WTC11 (cell line): ENCODE results near the gene C10orf105. TPM values are rescaled to one million over a fixed set of nuclear protein-coding genes. Genes with fewer than 3 reads are reported as not detected.

Experiments
- ATAC-seq: fragments of 200-7000 bp; cut with Tn5 transposase; 2 replicates; pipeline ENCODE4 v1.10.0; 2021; ENCODE audit warnings: mild to moderate bottlenecking, moderate library complexity
- CTCF ChIA-PET: fragments of 300-600 bp; sonication (Branson Sonifier 250); formaldehyde crosslinking; loops from one replicate; lab custom pipeline; 2021; ENCODE audit warnings: antibody characterized with exemption; lab: Charles Lee
- POLR2A ChIA-PET: fragments of 350-600 bp; sonication (Branson Sonifier 250); formaldehyde crosslinking; loops from one replicate; lab custom pipeline; 2021; ENCODE audit warnings: antibody characterized with exemption; lab: Charles Lee
- DNase-seq: peaks from one replicate; pipeline ENCODE4 v3.0.0; 2021; ENCODE audit warnings: low spot score
- H3K27ac Mint-ChIP-seq: 2 replicates; pipeline ENCODE4 v1.8.0; 2021; ENCODE audit warnings: mixed read lengths
- H3K27me3 Mint-ChIP-seq: 2 replicates; pipeline ENCODE4 v1.8.0; 2021; ENCODE audit warnings: low read depth, mild to moderate bottlenecking, moderate library complexity, mixed read lengths
- H3K36me3 Mint-ChIP-seq: 2 replicates; pipeline ENCODE4 v1.8.0; 2021; ENCODE audit warnings: mixed read lengths
- H3K4me1 Mint-ChIP-seq: 2 replicates; pipeline ENCODE4 v1.8.0; 2022; ENCODE audit warnings: mixed read lengths
- H3K4me3 Mint-ChIP-seq: 2 replicates; pipeline ENCODE4 v1.8.0; 2021; ENCODE audit warnings: mild to moderate bottlenecking, moderate library complexity, mixed read lengths
- H3K9me3 Mint-ChIP-seq: 2 replicates; pipeline ENCODE4 v1.8.0; 2021; ENCODE audit warnings: mixed read lengths
- ATF2 ChIP-seq: sonication (generic); formaldehyde crosslinking; IDR thresholded peaks from 2 replicates; pipeline ENCODE4 v1.8.1; 2022; ENCODE audit warnings: low read depth, missing genetic modification reagents, borderline replicate concordance
- ATF3 ChIP-seq: sonication (generic); formaldehyde crosslinking; conservative IDR thresholded peaks from 2 replicates; pipeline ENCODE4 v1.8.1; 2022; ENCODE audit warnings: mild to moderate bottlenecking, missing genetic modification reagents
- ATF6 ChIP-seq: sonication (generic); formaldehyde crosslinking; IDR thresholded peaks from 2 replicates; pipeline ENCODE4 v1.8.1; 2023; ENCODE audit warnings: mild to moderate bottlenecking, missing genetic modification reagents
- CTCF ChIP-seq: fragments of 200-600 bp; IDR thresholded peaks from 2 replicates; pipeline ENCODE4 v1.8.0; 2022; ENCODE audit warnings: antibody characterized with exemption
- E2F5 ChIP-seq: sonication (generic); formaldehyde crosslinking; IDR thresholded peaks from 2 replicates; pipeline ENCODE4 v1.8.1; 2022; ENCODE audit warnings: mild to moderate bottlenecking, moderate library complexity, missing genetic modification reagents
- HMGXB4 ChIP-seq: sonication (generic); formaldehyde crosslinking; IDR thresholded peaks from 2 replicates; pipeline ENCODE4 v1.8.1; 2023; ENCODE audit warnings: mild to moderate bottlenecking, moderate library complexity, missing genetic modification reagents
- JAZF1 ChIP-seq: fragments of 250-450 bp; sonication (Bioruptor Pico); IDR thresholded peaks from 2 replicates; pipeline ENCODE4 v1.9.0; 2021; ENCODE audit warnings: moderate library complexity, mild to moderate bottlenecking, inconsistent platforms
- JUN ChIP-seq: sonication (generic); formaldehyde crosslinking; IDR thresholded peaks from 2 replicates; pipeline ENCODE4 v1.8.0; 2023; ENCODE audit warnings: mild to moderate bottlenecking, missing genetic modification reagents
- MLX ChIP-seq: sonication (generic); formaldehyde crosslinking; IDR thresholded peaks from 2 replicates; pipeline ENCODE4 v1.8.1; 2023; ENCODE audit warnings: mild to moderate bottlenecking, missing genetic modification reagents, moderate library complexity
- MYBL2 ChIP-seq: sonication (generic); formaldehyde crosslinking; IDR thresholded peaks from 2 replicates; pipeline ENCODE4 v1.8.1; 2023; ENCODE audit warnings: mild to moderate bottlenecking, moderate library complexity, missing genetic modification reagents
- NFYB ChIP-seq: sonication (generic); formaldehyde crosslinking; conservative IDR thresholded peaks from 2 replicates; pipeline ENCODE4 v1.8.0; 2022; ENCODE audit warnings: low read depth, missing genetic modification reagents
- PRRX2 ChIP-seq: fragments of 250-450 bp; sonication (Bioruptor Pico); IDR thresholded peaks from 2 replicates; pipeline ENCODE4 v1.8.0; 2021; ENCODE audit warnings: mild to moderate bottlenecking
- RELA ChIP-seq: sonication (generic); formaldehyde crosslinking; IDR thresholded peaks from 2 replicates; pipeline ENCODE4 v1.8.1; 2022; ENCODE audit warnings: missing genetic modification reagents, mild to moderate bottlenecking, borderline replicate concordance
- RORB ChIP-seq: fragments of 250-450 bp; sonication (Bioruptor Pico); IDR thresholded peaks from 2 replicates; pipeline ENCODE4 v1.9.0; 2021; ENCODE audit warnings: mild to moderate bottlenecking
- SMAD3 ChIP-seq: sonication (generic); formaldehyde crosslinking; IDR thresholded peaks from 2 replicates; pipeline ENCODE4 v1.8.0; 2022; ENCODE audit warnings: missing genetic modification reagents, mild to moderate bottlenecking, borderline replicate concordance
- USF1 ChIP-seq: sonication (generic); formaldehyde crosslinking; IDR thresholded peaks from 2 replicates; pipeline ENCODE4 v1.8.0; 2022; ENCODE audit warnings: mild to moderate bottlenecking, missing genetic modification reagents
- ZNF423 ChIP-seq: fragments of 250-450 bp; sonication (Bioruptor Pico); IDR thresholded peaks from 2 replicates; pipeline ENCODE4 v2.1.2; 2022; ENCODE audit warnings: mild to moderate bottlenecking, moderate library complexity
- ZNF512 ChIP-seq: sonication (generic); formaldehyde crosslinking; IDR thresholded peaks from 2 replicates; pipeline ENCODE4 v1.8.1; 2022; ENCODE audit warnings: missing genetic modification reagents, borderline replicate concordance
- total RNA-seq: library from RNA; stranded (reverse); gene quantifications from 3 replicates; pipeline ENCODE4 v1.2.3, GENCODE V29; 2021

The C10orf105 gene
- total RNA-seq, 1 experiment from 2014 or later: 0.48 TPM

GRCh38 chr10:71721313-71721712, 1.7 kb upstream of the C10orf105 start:
- peaks cover 9% of the 10 kb centered on the region for H3K4me1 Mint-ChIP-seq
- H3K36me3 Mint-ChIP-seq: no peaks in the 10 kb centered on the region
- H3K27me3 Mint-ChIP-seq: peaks cover 3% of the 10 kb centered on the region; the same call in 1 of the 2 replicates
- ChIA-PET POLR2A (no interaction called here), CTCF (interaction anchor here (1.2 to 5.6 kb wide), 3 partner anchors 13 to 26 kb away, joined by 4 to 33 read pairs (median 26); no protein-coding TSS in a partner anchor)
- H3K4me3 Mint-ChIP-seq: no peak overlapping the region
- DNase-seq (no peak), ATAC-seq (no peak)
- TF ChIP-seq ZNF512 (CRISPR knock-in tag): no peak
- TF ChIP-seq ATF3: no peak
- no peaks in the 10 kb centered on the region for H3K9me3 Mint-ChIP-seq
- no peak overlapping the region for H3K27ac Mint-ChIP-seq

GRCh38 chr10:71720288-71720687, 710 bp upstream of the C10orf105 start:
- Mint-ChIP-seq H3K27ac (no peak overlapping the region), H3K36me3 (no peaks in the 10 kb centered on the region), H3K4me3 (no peak overlapping the region), H3K4me1 (peaks cover 9% of the 10 kb centered on the region), H3K9me3 (no peaks in the 10 kb centered on the region), H3K27me3 (peaks cover 3% of the 10 kb centered on the region; the same call in 1 of the 2 replicates)
- ATAC-seq (no peak), DNase-seq (no peak)
- TF ChIP-seq E2F5 (CRISPR knock-in tag) (no peak), SMAD3 (CRISPR knock-in tag) (no peak), RORB (no peak), USF1 (CRISPR knock-in tag) (no peak), ZNF423 (CRISPR knock-in tag) (no peak), RELA (CRISPR knock-in tag) (0 out of 2 replicates have a peak, but pooled peaks have one; percentile 31)
- POLR2A ChIA-PET: interaction anchor here (0.6 kb wide), 1 partner anchor 53 kb away, joined by 4 read pairs; no protein-coding TSS in a partner anchor
- CTCF ChIA-PET: interaction anchor here (0.6 to 5.6 kb wide), 7 partner anchors 9 to 401 kb away, joined by 3 to 33 read pairs (median 6); partner anchors contain the start of genes SLC29A3 and VSIR

- POLR2A ChIA-PET: interaction anchor here (0.7 kb wide), 1 partner anchor 28 kb away, joined by 3 read pairs; no protein-coding TSS in a partner anchor
- CTCF ChIA-PET: interaction anchor here (1.1 to 5.6 kb wide), 8 partner anchors 8 to 110 kb away, joined by 3 to 33 read pairs (median 5); partner anchors contain the start of gene VSIR
- H3K4me3 Mint-ChIP-seq: no peak overlapping the region
- H3K36me3 Mint-ChIP-seq: no peaks in the 10 kb centered on the region
- DNase-seq: no peak
- peaks cover 3% of the 10 kb centered on the region; the same call in 1 of the 2 replicates for H3K27me3 Mint-ChIP-seq
- no peak for ATAC-seq
- peaks cover 10% of the 10 kb centered on the region for H3K4me1 Mint-ChIP-seq
- no peaks in the 10 kb centered on the region for H3K9me3 Mint-ChIP-seq
- H3K27ac Mint-ChIP-seq: no peak overlapping the region
- TF ChIP-seq MYBL2 (CRISPR knock-in tag) (no peak), ZNF423 (CRISPR knock-in tag) (no peak), NFYB (CRISPR knock-in tag) (no peak), USF1 (CRISPR knock-in tag) (no peak), JUN (CRISPR knock-in tag) (no peak), PRRX2 (CRISPR knock-in tag) (no peak), JAZF1 (CRISPR knock-in tag) (no peak), ATF6 (CRISPR knock-in tag) (no peak), MLX (CRISPR knock-in tag) (no peak), ATF2 (CRISPR knock-in tag) (no peak), HMGXB4 (no peak), CTCF (no peak)
These were observed 536 bp downstream of the C10orf105 start for GRCh38 chr10:71719042-71719441.
